Stimulated activated CD4-positive, alpha-beta T cell treated with anti-CD3 and anti-CD28 coated beads, Interleukin-1b, Interleukin-23, amount 100 ng/mL, for 24 hours (primary cell): Measurements from ENCODE around the gene RASSF5.

ENCODE experiments used
- DNase-seq, 4 experiments: peaks; one replicate each; pipeline ENCODE4 v3.0.0-alpha.2; 2020; ENCODE audit warnings: low read depth in 4 of 4, low spot score in 1 of 4

Gene RASSF5

DNA sequence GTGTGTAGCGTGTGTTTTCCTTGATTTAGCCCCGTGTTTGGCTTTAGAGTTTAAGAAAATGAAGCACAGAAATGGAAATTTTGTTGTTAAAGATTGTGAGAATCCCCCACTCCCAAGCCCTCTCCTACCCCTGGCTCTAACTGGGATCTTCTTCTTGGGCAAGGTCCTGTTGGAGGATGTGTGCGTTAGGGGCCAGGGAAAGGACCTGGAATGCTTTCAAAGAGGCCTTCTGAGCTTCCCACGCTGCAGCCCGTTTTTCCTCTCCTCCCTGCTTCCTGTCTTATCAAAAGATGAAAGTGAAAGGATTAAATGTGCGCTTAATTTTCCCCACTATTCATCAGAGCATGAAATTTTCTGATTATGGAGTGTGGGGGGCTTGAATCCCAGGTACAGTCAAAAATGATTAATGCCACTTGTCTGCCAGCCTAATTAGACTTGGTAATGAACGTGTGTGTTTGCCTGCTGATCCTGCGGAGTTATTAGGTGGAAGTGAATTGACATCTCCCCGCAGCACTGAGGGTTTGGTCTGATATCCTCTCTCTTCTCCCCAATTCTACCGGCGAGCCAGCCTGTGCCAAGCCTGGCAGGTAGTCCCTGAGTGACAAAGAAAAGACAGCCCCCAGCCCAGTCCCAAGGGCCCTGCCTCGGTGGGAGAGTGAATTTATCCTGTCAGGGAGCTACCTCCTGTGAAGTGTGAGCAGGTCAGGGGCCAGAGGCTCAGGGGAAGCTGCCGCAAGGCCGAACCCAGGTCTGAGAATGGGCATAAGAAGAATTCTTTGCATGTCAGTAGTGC, 4.9 kb downstream of the RASSF5 start:
- no peak for DNase-seq

DNA sequence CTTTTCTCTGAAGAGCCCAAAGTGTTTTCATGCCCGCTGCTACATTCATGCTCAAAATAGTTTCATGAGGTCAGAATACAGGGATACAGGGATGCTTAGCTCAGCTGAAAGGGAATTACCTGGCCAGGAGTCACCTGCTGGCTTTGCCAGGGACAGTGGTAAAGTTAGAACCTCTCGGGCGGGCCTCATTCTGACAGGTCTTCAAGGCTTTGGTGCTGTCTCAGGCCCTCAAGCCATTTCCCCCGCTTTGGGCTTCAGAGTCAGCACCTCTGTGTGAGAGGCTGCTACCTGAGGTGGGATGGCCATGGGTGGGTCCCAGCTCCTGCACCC, 5.5 kb downstream of the RASSF5 start:
- DNase-seq, result no peak

DNA sequence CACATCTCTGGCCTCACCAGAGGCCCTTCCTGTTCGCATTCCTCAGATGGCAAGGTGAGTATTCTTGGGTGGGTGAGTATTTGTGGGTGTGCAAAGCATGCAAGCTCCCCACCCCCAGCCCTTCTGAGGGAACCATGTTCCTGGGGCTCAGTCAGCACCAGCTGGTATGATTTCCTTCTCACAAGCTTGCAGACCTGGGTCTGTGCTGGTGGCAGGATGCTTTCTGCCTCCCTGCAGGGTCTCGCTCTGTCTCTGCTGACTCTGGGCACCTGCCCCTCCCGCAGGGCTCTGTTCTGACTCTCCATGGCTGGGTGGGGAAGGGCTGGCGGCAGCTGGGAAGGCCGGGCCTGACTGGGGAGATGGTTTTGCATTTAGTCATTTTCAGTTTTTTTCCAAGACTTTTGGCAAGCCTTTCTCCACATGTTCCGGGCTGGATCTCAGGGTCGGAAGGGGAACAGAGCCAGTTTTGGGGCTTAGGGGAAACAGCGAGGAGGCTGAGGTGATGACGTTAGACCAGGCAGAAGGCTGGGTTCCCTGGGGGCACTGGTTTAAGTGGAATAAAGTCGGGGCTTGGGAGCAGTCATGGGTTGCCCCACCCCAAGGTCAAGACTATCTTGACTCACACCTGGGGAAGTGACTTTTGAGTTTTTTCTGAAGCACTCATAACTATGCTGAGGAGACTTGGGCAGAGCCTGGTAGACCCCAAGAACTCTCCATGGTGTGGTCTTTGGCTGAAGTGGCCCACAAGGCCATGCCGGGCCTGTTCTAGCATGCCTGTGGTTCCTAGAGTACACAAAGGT, 6.2 kb downstream of the RASSF5 start:
- DNase-seq, result no peak

DNA sequence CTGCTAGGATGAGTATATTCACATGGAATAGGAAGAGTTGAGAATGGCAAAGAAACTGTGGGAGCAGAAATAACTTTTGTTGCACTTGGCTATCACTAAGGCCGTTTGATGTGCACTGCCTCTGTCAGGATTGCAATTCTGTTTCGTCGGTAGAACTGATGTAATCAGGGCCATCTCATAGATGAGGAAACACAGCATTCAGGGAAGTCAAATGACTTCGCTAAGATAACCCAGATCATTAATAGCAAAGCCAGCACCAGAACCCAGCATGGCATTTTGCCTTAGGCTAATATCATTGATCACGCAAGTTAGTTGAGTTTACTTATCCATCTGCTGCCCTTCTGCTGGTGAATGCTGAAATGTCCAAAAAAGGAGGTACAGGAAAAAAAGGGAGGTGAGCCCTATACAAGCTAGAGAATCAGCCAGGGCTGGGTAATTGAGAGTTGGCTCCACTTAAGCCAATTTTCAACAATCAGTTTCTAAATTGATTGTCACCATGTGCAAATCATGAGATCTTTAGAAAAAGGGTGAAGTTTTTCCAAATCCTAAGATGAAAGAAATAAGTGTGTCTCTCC, 7.6 kb downstream of the RASSF5 start:
- no peak for DNase-seq

DNA sequence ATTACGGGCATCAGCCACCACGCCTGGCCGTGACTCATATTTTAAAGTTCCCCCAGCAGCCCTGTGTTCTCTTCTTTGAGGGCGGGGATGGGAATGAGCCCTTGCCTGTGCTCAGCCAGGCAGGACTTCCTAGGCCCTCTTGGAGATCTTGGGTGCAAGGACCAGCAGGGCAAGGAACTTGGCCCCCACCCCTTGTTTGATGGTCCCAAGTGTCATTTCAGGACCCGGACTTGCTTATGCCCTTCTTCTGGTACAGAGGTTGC, 9.3 kb downstream of the RASSF5 start:
- no peak for DNase-seq

DNA sequence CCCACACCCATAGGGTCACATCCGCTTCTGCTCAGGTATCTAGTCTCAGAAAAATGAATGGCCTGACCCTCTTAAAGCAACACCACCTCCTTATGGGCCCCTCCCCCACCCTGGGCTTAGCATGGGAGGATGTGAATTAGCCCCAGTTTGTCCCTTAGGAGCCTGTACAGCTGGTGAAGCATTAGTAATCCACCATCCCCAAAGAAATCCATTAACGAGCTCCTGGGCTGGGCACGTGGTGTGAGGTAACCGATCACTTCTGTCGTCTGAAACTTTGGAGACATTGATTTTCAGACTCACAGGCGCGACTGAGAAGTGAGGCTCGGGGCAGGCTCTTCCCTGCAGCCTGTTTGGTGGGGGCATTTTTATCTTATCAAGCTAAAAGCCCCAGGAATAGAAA, 10.5 kb downstream of the RASSF5 start:
- DNase-seq, result no peak

DNA sequence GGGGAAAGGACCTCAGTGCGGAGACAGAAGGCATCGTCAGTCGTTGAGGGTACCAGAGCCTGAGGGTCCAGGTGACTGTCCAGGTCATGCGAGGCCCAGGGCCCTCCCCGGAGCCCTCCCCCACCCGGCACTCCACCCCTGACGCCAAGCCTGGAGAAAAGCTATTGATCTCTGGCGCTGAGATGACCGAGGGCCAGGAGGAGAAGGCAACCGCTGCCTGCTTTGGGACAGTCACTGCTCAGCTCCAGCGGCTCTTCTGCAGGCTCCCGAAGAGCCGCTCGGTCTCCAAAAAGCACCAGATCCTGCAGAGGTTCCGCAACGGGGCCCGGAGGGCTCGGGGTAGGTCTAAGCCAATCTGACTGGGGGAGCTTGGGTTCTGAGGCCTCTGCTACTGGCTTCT, 10.9 kb downstream of the RASSF5 start:
- no peak for DNase-seq

DNA sequence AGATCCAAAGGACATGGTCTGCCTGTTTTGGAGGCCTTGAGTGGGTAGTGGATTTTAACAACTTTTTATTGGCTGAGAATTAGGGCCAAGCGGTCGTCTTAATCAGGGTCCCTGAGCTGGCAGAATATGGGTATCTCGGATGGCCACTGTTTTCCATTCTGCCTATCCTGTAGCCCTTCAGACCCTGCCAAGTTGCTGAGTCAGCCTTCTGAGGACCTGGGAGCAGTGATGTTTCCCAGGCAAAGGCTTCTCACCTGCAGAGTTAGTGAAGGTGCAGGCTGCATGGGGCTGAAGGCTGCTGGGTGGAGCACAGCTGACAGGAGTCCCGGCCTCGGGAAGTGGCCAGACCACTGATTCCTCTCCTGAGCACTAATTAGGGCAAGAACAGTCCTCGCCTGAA, 11.4 kb downstream of the RASSF5 start:
- DNase-seq, result no peak

DNA sequence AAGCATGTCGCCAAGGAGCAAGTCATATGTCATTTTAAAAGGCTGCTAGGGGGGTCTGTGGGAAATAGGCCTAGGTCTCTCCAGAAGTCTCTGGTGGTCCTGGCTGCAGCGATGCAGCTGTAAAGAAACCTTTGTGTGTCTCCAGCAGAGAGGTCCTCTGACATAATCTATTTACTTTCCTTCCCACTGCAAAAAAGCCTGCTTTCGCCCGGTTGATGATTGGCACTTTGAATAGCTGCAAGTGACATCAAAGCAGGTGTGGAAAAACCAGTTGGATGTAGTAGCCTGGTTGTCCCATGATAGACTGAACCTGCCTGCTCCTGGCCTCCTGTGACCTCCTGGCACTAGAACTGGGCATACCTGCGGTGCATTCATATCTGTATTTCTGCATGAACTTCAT, 13.8 kb downstream of the RASSF5 start:
- no peak for DNase-seq

DNA sequence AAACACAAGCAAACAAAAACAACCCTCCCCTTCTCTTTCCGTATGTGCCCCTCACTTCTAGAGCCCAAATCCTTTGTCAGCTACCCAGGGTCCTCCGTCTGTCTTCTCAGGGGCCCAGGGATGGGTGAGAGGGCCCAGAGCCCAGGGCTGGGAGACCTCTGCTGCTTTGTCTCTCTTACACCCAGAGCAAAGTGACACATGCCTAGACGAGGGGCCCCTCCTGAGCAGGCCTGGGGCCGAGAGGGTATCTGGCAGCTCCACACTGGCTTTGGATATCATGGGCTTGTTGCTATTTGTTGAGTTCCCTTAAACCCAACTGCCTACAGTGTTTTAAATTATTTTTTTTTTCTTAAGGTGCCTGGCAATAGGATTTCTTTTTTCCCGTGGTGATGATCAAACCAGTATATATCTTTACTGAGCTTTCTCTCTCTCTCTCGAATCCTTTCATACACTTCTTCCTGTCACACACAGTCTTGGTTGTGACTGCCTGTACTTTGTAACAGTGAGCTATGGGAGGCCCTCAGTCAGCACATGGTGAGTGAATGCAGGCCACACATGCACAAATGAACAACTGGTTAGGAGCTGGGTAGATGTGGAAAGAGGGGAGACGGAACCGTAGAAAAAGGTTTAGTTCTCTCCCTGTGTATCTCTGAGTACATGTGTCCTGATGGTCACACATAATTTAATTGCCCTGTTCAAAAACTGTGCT, 14.5 kb downstream of the RASSF5 start:
- no peak for DNase-seq

DNA sequence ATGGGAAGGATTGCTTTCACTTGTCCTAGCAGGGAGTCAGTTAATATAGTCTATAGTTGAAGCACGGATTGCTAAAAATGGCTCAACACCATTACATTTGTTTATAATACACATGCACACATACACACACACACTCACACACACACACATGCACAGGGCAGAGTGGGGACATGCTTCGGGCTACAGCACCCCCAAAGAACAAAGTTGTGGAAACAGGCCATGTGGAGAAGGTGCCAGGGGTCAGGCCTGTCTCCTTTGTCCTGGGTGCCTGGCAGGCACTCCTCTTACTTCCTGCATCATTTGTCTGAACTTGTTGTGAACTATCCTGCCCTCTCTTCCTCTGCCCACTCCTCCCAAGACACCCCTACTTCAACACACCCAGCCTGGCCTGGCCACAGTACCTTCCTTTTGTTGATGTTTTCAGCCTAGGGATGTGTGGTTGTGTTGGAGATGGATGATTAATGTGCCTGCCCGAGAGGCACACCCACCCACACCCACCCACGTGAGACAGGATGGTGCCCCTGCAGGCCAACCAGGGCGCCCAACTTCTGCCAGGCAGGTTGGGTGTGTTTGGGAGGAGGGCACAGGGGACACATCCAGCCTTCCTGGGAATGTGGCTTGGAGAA, 17.5 kb downstream of the RASSF5 start:
- DNase-seq, result no peak

DNA sequence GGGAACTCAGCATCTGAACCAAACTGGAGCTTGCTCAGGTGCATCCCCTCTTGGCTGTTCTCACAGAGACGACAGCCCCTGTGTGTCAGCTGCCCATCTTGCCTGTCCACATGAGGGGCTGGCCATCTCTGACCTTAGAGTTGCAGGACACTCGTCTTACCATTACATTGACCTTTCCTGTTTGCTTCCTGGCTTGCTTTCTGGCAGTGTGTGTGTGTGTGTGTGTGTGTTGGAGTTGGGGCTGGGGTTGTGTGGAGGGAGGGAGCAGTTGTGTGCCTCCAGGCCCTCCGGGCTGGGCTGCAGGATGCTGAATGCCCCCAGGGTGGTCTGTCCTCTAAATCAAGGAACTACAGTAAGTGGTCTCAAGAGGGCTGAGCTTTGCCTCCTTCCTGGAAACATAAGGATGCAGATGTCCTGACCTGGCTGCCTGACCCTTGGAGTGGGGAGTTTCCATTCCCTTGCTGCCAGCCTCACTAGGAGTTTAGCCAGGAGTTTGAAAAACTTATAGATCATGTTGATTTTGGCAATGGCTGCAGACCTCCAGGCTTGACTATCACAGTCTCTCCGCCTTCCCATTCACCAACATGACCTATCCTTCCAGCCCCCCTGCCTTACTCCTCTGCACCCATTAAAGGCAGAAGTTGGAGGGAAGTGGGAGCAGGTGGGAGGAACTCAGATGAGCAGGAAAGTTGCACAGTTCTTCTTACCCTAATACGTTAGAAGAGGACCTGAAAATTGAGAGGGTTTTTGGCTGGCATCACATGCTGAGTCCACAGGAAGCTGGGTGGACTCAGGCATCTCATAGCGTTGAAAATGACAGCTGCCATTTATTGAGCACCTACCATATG, 19.0 kb downstream of the RASSF5 start:
- DNase-seq, result no peak

DNA sequence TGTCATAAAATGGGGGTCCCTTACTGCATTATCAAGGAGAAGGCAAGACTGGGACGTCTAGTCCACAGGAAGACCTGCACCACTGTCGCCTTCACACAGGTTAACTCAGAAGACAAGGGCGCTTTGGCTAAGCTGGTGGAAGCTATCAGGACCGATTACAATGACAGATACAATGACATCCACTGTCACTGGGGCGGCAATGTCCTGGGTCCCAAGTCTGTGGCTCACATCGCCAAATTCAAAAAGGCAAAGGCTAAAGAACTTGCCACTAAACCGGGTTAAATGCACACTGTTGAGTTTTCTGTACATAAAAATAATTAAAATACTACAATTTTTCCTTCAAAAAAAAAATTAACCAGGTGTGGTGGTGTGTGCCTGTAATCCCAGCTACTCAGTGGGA, 22.1 kb downstream of the RASSF5 start:
- no peak for DNase-seq

DNA sequence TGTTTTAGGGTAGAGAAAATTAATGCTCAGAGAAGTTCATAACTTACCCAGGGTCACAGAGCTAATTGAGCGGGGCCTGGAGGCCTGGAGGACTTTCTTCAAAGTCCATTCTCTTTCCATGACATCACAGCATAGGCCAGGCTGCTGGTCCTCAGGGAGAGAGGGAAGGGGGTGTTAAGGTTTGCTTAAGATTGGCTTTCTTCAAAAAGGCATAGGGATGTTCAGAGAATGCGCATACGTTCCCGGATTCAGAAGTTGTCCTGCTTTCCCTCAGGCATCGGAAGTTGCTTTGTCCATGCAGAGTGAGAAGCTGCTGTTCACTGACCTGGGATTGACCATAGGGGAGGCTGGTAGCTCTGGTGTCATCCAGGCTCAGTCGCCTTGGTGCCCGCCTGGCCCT, 25.0 kb downstream of the RASSF5 start:
- DNase-seq, result no peak

DNA sequence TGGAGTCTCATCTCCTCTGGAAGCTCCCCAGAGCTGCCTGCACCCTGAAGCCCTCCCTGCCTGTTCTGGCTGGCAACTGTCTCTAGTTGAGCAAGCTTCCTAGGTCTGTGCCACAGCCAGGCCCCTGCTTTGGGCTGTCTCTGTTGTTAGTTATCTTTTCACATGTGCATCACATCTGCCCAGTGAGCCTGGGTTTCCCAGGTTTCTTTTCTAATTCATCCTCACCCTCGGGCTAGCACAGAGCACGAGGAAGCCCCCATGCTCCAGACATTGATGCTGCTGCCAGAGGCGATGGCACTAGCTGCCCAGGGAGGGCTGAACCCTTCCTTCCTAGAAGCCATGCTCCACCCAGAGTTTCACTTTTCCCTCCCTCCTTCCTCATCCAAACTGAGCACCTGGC, 27.2 kb downstream of the RASSF5 start:
- DNase-seq, result no peak

DNA sequence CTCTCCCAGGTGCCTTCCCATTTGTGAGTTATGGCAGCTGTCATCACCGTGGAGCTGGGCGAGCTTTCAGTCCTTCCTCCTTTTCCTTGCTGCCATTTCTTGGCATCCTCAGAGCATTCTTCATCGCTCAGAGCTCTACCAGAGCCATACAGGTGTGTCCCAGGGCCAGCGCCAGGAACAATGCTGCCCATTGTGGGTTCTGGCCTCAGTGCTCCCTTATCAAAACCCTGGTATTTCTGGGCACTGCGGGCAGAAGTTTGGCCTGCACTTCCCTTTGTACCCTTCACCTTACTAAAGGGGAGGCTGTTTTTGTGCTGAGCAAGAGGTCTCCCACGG, 28.5 kb downstream of the RASSF5 start:
- DNase-seq, result no peak

DNA sequence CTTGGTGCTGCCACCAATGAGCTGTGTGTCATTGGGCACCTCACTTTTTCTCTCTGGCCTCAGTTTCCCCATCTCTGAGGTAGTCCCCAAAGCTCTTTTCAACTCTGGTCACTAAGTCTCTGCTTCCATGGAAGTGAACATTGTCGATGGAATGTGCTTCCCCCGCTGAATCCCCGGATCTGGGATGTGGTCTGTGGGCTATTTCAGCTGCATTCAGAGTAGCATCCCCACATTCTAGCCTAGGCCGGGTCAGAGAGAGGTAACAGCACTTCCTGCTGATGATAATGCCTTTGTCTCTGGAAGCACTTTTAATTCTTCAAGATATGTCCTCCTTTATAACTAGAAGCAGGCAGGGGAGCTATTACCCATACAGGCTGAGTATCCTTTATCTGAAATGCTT, 29.8 kb downstream of the RASSF5 start:
- DNase-seq, result no peak

DNA sequence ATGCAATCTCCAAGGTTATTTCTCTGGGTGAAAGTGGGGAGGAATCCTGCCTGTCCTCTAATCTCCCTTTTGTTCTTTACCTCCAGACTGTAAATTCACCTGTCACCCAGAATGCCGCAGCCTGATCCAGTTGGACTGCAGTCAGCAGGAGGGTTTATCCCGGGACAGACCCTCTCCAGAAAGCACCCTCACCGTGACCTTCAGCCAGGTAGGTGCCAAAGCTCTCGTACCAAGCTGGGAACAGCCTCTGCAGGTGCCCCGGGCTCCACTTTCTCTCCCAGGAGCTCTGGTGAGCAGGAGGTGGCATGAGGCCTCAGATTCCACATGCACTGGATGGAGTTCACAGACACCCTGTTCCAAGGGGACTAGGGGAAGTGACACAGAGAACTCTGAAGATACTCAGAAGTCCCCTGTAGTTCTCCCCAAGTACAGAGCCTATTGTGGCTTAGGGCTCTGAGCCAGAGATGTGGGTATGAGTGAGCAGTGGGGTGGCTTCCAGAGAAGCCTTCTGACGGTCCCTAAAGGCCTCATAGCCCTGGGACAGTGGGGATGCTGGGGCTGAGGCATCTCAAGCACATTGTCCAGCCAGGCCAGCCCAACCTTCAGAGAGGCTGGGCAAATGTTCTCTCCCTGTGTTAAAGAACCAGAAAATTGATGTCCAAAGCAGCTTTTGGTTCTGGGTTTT, 30.9 kb downstream of the RASSF5 start:
- no peak for DNase-seq

DNA sequence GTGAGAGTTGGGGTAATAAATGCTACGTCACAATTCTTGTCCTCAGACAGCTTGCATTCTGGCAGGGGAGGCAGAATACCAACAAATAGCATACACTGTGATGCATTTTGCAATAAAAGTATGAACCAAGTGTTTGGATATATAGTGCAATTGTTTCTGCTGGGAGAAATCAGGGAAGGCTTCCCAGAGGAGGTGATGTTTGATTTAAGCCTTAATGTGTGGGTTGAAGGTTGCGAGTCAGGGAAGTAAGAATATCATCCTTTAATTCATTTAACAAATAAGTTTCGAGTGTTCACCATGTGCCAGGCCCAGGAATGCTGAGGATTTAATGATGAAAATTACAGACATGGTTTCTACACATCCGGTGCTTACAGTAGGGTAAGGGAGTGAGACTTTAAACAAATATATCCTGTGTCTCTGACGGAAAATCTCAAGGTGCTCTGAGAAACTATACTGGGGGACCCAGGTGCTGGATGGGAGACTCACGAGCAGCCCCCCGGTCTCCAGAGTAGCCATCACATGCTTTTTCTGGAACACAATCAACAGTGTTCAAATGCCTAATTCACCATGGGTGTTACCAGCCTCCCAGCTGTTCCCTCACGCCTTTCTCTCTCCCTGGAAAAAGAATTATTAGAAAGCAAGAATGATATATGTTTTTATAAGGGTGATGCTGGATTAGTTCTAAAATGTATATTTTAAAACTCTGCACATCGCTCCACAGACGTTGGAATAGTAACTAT, 31.7 kb downstream of the RASSF5 start:
- no peak for DNase-seq
